ENCODE data around the gene FYN. TPM values are rescaled to one million over a fixed set of nuclear protein-coding genes. Genes with fewer than 3 reads are reported as not detected.
"Not testable (repeated sequence)": the region's sequence is repeated elsewhere in the genome, so short reads cannot be mapped to it uniquely, and the experiment has no call there.

FYN gene
- total RNA-seq (2014; rRNA removed; shearing (Covaris generic)): 49.9 and 54.2 TPM in 2 replicates

DNA sequence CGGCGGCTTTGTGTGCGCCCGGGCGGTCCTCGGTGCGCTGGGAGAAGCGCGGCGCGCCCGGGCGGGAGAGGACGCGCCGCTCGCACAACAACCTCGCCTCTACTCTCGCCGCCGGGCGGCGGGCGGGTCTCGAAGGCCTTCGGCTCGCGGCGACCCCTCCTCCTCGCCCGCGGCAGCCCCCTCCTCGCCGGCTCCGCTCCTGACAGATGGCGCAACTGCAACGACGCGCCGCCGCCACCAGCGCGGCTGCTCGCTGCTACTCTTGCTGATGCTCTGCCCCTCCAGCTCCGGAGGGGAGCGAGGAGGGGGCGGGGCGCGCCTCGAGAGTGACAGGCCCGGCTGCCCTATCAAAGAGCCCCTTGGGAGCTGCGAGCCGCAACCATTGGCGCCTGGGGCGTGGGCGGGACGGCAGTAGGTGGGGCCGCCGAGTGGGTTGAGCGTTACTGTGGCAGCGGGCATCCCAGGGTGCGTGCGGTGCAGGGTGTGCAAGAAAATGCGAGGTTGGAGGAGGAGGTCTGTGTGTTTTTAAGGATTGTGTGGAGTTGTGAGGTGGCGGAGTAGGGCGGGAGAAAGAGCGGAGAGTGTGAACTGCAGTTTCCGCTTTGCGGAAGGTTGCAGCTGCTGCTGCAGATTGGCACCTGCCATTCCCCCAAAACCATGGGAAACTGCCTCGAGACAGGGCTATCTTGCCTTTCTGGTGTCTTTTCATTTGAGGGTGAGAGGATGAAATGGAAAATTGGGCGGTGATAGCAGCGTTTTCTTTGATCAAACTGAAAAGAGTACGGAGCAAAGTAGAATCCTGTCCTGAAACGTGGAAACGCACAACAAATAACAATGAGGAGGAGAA is at the start of gene FYN:
TSS of gene FYN (minus strand) at position 275 of the 847 bp plus-strand sequence. CDS start 153,401 bp downstream, outside the sequence.
- peak; percentile 99 for DNase-seq (ENCODE audit: low read depth)

DNA sequence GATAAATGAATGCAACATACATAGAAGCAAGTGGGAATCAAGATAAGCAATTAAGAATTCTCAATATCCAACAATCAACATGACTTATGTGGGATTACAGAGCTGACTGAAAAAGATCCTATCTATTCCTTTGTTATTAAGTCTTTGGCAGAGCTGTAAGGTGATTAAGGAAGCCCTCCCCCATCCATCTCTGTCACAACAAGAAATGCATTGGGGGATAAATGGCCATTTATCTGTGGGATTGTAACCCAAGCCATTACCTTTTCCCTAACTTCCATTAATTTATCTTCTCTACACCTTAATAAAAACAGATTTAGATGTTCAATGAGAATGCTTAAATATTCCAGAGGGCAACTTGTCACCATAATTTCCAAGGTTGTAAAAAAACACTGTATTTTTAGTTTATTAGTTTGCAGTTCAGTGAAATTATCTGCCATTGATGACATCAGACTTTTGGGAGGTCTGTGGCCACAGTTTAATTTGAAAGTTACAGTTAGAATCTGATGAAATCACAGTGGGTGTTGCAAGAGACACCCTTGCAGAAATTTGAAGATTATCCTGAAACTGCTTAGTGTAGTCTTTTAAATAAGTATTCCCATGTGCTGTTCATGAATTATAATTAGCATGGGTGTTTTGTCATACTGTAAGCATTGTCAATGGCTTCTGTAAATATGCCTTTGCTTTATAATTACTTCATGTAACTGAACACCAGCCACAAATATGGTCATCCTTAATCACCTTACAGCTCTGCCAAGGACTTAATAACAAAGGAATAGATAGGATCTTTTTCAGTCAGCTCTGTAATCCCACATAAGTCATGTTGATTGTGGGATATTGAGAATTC is 49.4 kb upstream of the FYN start:
- DNase-seq (ENCODE audit: low read depth): peak; percentile 23

DNA sequence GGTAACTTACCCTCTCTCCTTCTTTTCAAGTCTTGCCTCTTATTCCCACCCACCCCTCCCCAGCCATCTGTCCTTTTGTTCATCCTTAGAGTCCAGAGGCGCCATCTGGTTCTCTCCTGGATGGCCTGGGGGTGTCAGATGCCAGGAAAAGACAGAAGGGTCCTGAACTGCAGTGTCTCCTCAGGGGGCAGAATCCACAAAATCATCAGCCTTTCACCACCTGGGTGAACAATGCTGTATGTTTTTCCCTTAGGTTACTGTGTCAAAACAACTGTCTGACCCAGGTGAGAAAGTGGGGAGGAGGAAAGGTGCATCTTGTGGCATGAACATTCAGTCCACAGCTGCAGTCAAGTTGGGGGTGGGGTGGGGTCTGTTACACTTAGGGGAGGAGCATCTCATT is 47.9 kb upstream of the FYN start:
- DNase-seq (ENCODE audit: low read depth): no peak

DNA sequence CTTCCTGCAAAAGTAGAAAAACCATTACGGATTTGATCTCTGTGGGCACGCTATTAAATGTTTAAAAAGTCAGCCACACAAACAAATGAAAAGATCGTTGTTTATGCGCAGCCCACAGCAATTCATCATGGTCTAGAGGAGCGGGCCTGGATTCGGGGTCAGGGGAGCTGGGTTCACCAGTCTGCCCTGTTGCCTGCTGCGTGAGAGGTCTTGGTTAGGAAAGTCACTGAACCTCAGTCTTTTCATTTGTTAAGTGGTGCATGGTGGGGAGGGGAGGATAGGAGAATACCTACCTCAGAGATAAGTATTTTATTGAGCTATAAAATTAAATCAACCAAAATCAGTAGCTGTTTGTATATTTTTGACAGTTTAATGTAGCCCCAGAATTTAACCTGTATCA is 47.3 kb upstream of the FYN start:
- DNase-seq (ENCODE audit: low read depth): no peak

DNA sequence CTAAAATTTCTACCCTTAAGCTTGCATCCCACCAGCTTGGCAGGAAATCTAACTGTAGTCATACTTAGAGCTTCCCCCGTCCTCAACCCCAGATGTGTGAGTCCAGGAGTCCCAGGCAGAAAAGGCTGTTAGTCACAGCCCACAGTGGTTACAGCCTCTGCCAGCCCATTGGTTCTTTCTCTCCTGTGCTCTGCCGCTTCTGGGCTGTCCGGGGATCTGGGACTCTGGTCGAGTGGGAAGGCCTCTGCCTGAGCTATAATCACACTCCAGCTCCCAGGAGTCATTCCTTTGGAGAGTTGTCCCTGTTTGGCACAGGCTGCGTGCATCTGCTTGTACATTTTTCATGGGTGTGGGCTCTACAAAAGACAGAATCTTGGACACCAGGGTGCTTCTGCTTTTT is 45.6 kb upstream of the FYN start:
- DNase-seq (ENCODE audit: low read depth): peak; percentile 87

DNA sequence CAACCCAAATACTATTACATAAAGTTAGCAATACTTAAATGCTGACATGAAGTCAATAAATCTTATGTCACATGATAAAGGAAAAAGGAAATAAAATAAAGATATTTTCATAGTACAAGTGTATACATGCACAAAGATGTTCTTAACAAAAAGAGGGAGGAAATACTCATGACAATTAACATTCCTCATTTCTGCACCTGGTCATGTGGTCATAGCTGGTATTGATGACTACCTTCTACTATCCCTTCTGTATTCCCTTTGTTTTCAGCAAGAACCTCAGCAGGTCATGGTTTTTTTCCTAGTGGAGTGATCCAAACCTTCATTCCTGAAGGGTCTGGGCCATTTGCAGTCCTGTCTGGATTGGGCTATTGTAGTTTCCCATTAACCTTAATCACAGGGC is 43.5 kb upstream of the FYN start:
- DNase-seq (ENCODE audit: low read depth): no peak

DNA sequence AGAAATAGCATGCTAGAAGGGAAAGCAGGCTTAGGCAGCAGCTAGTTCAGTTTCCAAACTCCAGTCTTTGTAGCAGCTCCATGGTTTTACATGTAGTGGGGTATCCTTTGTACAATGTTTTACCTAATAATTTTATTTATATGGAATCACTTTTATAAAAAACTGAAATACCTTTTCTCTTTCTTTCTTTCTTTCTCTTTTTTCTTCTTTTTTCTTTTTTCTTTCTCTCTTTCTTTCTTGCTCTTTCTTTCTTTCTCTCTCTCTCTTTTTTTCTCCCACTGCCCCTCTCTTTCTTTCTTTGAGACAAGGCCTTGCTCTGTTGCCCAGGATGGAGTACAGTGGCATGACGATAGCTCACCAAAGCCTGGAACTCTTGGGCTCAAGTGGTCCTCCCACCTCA is 41.4 kb upstream of the FYN start:
- no peak for DNase-seq (ENCODE audit: low read depth)

DNA sequence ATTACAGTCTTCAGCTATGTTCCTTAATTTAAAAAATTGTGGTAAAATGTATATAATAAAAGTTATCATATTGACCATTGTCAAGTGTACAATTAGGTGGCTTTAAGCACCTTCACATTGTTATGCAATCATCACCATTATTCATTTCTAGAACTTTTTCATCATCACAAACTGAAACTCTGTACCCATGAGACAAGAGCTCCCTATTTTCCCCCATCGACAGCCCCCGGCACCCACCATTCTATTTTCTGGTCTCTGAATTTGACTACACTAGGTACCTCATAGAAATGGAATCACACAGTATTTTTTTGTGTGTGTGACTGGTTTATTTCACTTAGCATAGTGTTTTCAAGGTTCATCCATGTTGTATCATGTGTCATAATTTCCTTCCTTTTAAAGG is 39.7 kb upstream of the FYN start:
- DNase-seq (ENCODE audit: low read depth): no peak

DNA sequence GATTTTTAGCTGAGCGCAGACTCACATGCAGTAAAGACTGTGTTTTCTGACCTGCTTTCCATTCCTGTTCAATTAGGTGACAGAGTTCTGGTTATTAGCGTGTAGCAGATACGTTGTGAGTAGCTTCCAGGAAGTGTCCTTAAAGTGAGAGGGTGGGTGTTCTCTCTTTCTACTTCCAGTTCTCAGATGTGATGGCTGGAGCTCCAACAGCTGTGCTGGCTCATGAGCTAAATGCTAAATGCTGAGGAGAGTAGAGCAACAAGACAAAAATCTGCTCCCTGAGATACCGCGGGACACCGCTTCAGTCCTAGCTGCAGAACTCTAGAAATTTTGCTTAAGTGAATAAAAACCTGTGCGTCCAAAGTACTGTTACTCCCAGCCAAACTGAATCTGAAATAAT is 38.2 kb upstream of the FYN start:
- no peak for DNase-seq (ENCODE audit: low read depth)

DNA sequence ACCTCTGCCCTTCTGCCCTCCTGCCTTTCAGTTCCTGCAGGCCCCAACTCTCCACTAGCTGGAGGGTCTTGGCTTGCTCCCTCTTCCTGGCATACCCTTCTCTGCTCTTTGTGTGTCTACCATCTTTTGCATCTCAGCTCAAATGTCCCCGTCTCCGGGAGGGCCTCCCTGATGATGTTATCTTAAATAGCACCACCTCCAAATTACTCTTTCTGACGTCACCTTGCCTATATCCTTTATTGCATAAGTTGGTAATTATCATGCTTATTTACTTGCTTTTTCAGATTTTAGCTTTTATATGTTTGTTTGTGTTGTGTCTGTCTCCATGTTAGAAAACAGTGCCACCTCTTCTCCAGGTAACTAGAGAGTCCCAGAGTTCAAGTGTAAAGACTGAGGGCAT is 36.0 kb upstream of the FYN start:
- DNase-seq (ENCODE audit: low read depth): no peak

DNA sequence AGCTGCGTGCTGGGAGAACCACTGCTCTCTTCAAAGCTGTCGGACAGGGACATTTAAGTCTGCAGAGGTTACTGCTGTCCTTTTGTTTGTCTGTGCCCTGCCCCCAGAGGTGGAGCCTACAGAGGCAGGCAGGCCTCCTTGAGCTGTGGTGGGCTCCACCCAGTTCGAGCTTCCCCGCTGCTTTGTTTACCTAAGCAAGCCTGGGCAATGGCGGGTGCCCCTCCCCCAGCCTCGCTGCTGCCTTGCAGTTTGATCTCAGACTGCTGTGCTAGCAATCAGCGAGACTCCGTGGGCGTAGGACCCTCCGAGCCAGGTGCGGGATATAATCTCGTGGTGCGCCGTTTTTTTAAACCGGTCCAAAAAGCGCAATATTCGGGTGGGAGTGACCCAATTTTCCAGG is 35.1 kb upstream of the FYN start:
- DNase-seq (ENCODE audit: low read depth): not testable (repeated sequence)

DNA sequence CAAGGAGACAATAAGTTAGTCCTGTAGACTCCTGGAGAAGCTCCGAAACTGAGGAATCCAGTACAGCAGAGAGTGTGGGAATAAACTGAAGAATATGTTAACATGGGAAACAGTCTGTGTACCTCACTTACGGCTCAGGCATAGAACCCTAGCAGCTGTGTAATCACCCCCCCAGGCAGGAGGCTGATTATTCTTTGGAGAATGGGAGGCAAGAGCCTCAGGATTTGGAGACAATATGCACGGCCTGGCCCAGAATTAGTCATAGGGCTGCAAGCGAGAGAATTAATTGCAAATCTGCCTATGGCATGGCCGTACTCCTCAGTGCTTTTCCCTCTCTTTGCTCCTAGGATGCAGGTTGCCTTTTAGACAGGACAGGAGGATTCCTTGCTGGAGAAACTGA is 27.5 kb upstream of the FYN start:
- DNase-seq (ENCODE audit: low read depth): no peak

DNA sequence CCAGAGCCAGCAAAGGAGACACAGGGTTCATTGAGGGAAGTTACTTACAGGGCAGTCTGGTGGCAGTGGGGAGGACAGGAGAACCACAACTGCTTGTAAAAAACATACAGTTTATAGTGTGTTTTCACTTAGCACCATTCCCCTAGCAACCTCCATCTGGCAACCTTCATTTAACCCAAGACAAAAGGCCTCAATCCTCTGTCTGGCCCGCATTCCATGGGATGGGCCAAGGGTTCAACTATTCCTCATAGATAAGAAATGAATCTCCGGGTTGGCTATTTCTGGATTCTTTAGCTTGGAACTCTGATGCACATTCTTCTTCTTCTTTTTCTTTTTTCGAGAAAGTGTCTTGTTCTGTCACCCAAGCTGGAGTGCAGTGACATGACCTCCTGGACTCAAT is 26.3 kb upstream of the FYN start:
- no peak for DNase-seq (ENCODE audit: low read depth)

DNA sequence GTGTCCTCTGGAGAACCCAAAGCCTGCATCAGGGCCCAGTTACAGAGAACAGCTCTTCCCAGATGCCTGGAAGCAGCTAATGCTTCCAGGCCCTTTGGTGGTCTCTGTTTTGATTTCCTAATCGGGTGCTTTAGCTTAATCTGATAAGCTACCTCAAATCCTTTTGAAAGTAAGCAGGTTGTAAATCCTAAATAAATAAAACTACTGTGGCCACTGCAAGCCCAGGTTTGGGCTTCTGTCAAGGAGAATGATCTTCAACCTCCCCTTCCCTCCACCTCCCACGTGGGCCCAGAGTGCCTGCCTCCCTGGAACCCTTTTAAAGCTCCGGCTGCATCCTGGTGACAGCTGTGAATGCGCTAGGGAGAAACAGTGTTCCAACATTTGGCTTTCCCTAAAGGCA is 25.2 kb upstream of the FYN start:
- DNase-seq (ENCODE audit: low read depth): no peak

DNA sequence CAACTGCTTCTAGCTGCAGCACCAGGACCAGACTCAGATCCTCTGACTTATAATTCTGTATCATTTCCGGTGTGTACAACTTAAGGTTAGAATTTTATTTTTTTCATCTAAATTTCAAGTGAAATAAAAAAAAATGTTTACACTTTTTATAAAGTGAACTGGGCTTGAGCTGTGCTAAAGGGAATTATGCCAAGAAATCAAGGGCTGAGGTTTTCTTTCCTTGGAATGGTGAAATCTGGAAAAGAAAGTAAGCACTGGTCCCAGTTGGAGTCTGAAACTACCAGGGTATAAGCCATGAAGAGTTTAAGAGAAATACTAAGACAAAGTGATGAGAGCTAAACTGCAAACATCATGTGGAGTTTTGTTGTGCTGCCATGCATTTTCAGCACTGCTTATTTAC is 21.7 kb upstream of the FYN start:
- DNase-seq (ENCODE audit: low read depth): no peak

DNA sequence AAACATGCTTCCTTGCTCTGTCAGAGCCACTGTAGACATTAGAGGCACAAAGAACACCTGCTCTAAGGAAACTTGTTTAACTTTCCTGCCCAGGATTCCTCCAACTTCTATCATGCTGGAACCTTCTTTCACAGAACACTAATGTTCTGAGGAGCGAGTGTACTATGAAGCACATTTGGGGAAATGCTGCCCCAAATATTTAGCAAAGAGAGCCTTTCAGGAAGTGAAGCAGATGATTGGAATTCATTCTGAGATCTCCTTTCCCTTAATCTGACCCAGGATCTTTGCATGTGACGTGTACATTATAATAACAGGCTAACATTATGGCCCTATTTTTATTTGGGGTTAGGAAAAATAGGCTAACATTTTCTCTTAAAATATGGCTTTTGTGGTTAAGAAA is 21.0 kb upstream of the FYN start:
- DNase-seq (ENCODE audit: low read depth): peak; percentile 41

DNA sequence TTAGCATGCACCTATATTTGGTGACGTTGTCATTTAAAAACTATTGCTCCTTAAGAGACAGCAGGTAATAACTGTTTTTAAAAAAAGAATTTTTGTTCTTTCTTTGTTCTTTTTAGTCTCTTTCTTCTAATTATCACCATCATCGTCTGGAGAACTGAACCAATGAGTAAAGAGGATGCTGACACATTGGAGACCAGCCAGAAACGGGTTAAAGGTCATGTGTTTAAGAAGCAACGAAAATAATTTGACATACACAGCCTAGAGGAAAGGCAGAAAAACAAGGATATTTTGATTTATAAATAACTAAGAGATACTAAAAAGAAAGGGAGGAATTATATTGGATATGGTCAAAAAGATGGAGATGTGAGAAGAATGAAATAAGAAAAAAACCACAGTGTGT is 19.2 kb upstream of the FYN start:
- DNase-seq (ENCODE audit: low read depth): no peak

DNA sequence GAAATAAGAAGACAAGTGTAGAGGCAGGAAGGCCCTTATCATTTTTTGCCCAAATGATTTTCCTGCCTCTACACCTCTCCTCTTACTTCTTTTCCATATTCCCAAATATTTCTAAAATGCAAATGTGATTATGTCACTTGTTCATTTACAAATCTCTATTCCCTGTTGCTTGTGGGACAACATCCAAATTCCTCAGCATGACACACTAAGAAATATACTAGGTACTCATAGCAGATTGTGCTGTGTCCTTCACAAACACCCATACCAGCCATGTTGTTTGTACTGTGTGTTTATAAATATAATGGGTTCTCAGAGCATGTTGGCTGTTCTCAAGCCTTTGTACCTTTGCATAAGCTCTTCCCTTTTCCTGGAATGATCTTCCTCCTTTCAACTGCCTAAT is 17.7 kb upstream of the FYN start:
- DNase-seq (ENCODE audit: low read depth): no peak

DNA sequence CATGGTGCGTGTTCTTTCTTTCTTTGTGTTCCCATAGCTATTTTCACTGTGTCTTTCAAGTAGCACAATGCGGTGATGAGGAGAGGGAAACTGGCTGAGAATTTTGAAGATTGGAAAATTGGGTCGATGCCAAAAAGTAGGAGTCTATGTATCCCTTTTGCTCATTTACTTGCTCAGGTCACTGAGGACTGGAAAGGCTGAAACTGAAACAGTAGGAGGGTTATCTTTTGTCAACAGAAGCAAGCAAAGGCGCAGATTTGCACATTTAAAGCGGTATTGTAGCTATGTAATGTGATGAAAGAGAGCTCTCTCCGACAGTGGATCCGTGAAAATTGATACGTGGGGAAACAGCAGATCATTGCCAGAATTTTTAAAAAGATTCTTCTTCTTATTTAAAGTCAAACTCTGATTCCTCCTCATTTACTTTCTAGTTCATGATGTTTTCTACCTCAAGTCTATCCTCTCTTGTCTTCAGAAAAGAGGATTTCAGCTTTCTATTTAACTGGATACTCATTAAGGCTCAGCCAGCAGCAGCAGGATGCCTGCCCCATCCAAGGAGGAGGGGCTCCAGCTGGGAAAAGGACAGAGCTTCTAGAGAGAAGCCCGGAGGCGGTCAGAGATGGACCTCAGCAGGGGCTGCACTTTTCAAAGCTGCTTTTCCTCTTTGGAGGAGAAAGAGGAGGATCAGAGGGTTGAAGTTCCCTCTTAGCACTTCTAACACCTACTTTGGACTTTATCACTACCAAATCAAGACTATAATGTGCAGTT is 15.9 kb upstream of the FYN start:
- DNase-seq (ENCODE audit: low read depth): no peak

DNA sequence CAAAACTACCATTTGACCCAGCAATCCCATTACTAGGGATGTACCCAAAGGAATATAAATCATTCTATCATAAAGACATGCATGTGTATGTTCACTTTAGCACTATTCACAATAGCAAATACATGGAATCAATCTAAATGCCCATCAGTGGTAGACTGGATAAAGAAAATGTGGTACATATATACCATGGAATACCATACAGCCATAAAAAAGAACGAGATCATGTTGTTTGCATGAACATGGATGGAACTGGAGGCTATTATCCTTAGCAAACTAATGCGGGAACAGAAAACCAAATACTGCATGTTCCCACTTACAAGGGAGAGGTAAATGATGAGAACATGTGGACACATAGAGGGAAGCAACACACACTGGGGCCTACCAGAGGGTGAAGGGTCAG is 13.5 kb upstream of the FYN start:
- DNase-seq (ENCODE audit: low read depth): not testable (repeated sequence)

DNA sequence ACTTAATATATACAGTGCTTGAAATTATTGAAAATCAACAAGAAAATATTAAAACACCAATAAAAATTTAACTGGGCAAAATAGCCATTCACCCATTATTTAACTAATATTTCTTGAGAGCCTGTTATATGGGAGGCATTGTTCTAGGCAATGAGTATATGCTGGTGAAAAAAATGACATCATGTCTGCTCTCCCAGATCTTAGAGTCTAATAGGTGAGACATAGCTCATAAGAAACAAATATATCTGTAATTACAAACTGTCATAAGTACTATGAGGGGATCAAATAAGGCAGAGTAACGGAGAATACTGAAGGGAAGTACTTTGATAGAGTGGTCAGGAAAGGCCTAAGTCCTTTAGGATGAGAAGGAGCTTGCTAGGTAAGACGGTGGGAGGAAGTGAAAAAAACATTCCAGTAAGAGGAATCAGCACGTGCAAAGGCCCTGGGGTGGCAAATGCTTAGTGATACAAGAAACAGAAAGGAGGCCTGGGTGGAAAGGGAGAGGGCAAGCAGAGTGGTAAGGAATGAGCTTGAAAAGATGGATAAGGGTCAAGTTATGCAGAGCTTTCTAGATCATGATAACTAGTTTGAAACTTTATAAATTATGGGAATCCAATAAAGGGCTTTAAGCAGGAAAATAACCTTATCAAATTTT is 12.2 kb upstream of the FYN start:
- DNase-seq (ENCODE audit: low read depth): no peak

DNA sequence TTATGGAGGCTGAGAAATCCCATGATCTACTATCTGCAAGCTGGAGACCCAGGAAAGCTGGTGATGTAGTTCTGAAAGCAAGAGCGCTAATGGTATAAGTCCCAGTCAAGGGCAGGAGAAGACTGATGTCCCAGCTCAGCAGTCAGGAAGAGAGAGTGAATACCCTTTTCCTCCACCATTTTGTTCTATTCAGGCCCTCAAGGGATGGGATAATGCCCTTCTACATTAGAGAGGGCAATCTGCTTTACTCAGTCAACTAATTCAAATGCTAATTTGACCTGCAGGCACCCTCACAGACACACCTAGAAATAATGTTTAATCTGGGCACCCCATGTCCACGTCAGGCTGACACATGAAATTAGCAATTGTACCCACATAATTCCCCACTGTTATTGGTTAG is 10.8 kb upstream of the FYN start:
- no peak for DNase-seq (ENCODE audit: low read depth)
